Fibroblast of mammary gland (primary cell): Measurements from ENCODE around the gene PIF1.

ENCODE experiments used
- DNase-seq: peaks from one replicate; pipeline ENCODE4 v3.0.0-alpha.2; 2010; ENCODE audit warnings: low read depth
- H3K4me3 ChIP-seq: 2 replicates; pipeline ENCODE4 v1.5.1; 2011; ENCODE audit warnings: low read depth, mild to moderate bottlenecking, low read length, moderate library complexity; ENCODE audit not compliant: control insufficient read depth
- CTCF ChIP-seq: conservative IDR thresholded peaks from 2 replicates; pipeline ENCODE4 v1.5.1; 2011; ENCODE audit warnings: low read depth, low read length, inconsistent platforms; ENCODE audit not compliant: control insufficient read depth, insufficient read depth

Gene PIF1

GRCh38 chr15:64782751-64783150, 42.7 kb downstream of the PIF1 start:
- TF ChIP-seq CTCF: no peak
- H3K4me3 ChIP-seq: no peak overlapping the region
- no peak for DNase-seq

- no peak for TF ChIP-seq CTCF
- H3K4me3 ChIP-seq: no peak overlapping the region
- DNase-seq: no peak
These were observed 44.1 kb downstream of the PIF1 start for GRCh38 chr15:64781299-64781698.

GRCh38 chr15:64780600-64781156, 44.8 kb downstream of the PIF1 start:
- no peak overlapping the region for H3K4me3 ChIP-seq
- TF ChIP-seq CTCF: no peak
- DNase-seq: no peak

- TF ChIP-seq CTCF: no peak
- no peak overlapping the region for H3K4me3 ChIP-seq
- no peak for DNase-seq
These were observed 45.8 kb downstream of the PIF1 start for GRCh38 chr15:64779630-64780029.

GRCh38 chr15:64779024-64779423, 46.4 kb downstream of the PIF1 start:
- no peak for DNase-seq
- no peak overlapping the region for H3K4me3 ChIP-seq
- no peak for TF ChIP-seq CTCF

- no peak for TF ChIP-seq CTCF
- H3K4me3 ChIP-seq: no peak overlapping the region
- DNase-seq: no peak
These were observed 49.1 kb downstream of the PIF1 start for GRCh38 chr15:64776402-64776786.
